ENCODE measurements around the gene CAPN3.

Gene CAPN3

DNA sequence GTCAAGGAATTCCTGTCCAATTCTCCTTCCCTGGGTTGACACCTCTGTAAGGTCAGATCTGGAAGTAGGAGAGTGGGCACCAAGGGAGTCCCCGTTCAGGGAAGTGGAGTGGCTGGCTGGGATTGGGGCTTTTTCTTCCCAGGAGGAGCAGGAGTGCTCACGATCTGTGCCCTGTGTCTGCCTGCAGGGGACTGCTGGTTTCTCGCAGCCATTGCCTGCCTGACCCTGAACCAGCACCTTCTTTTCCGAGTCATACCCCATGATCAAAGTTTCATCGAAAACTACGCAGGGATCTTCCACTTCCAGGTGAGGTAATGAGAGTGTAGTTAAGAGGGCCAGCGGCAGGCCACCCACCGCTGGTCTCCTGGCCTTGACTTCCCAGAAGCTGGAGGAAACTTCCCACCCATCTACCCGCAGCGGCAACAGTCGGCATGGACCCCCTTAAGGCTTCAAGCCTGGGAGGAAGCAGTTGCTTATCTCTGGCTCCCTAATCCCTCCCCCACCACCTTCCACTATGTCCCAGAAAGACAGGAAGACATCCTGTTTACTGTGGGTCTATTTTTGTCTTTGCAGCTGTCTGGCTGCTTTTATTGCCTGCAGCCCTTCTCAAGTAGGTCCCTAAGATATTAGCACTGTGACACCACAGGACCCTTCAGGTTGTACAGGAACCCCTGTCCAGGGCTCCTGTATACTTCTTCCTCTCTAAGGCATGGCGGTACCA is 26.8 kb downstream of the CAPN3 start:
- no peak overlapping the region for H3K4me3 ChIP-seq (replicated peaks; ENCODE audit: low read depth, low read length)
- DNase-seq (ENCODE audit: low read depth), result no peak
- TF ChIP-seq, protein P1, sequence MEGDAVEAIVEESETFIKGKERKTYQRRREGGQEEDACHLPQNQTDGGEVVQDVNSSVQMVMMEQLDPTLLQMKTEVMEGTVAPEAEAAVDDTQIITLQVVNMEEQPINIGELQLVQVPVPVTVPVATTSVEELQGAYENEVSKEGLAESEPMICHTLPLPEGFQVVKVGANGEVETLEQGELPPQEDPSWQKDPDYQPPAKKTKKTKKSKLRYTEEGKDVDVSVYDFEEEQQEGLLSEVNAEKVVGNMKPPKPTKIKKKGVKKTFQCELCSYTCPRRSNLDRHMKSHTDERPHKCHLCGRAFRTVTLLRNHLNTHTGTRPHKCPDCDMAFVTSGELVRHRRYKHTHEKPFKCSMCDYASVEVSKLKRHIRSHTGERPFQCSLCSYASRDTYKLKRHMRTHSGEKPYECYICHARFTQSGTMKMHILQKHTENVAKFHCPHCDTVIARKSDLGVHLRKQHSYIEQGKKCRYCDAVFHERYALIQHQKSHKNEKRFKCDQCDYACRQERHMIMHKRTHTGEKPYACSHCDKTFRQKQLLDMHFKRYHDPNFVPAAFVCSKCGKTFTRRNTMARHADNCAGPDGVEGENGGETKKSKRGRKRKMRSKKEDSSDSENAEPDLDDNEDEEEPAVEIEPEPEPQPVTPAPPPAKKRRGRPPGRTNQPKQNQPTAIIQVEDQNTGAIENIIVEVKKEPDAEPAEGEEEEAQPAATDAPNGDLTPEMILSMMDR (IDR thresholded peaks at IDR 0.05; ENCODE audit: low read length, missing control alignments), result no peak

DNA sequence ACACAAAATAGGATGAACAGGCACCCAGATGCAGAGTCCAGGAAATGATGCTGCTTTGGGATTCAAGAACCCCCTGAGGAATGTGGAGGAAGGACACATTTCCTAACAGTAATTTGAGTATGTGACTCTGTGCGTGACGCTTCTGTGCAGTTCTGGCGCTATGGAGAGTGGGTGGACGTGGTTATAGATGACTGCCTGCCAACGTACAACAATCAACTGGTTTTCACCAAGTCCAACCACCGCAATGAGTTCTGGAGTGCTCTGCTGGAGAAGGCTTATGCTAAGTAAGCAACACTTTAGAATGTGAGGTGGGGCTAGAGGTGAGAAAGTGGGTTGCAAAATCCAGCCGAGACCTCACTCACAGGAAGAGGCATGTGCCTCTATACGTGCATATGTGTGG is 28.3 kb downstream of the CAPN3 start:
- TF ChIP-seq, protein P1 (IDR thresholded peaks at IDR 0.05; ENCODE audit: low read length, missing control alignments), result no peak
- DNase-seq (ENCODE audit: low read depth), result no peak
- no peak overlapping the region for H3K4me3 ChIP-seq (replicated peaks; ENCODE audit: low read depth, low read length)

DNA sequence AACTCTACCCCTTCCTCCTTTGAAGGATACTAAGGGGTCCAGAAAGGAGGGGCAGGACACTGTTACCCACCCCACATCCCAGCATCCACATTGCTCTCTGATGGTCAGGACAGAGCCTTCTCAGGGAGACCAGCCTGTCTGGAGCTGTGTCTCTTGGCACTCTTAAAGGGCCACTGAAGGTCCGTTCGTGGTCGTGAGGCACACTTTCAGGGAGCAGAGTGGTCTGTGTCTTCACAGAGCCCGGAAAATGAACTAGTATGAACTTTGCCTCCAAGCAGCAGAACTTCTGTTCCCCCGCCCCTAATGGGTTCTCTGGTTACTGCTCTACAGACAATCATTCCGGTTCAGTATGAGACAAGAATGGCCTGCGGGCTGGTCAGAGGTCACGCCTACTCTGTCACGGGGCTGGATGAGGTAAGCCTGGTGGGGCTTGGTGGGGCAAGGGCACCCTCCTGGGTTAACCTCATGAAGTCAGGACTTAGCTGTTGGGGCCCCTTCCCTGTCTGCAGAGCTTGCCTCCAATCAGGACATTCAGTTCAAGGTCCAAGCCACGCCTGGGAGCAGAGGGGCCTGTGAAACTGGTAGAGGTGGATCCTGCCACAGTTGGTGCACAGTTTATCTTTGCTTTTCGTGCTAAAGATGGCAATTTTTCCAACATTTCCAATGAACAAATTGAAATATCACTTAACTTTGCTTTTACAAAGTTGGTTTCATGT is 33.2 kb downstream of the CAPN3 start:
- no peak for DNase-seq (ENCODE audit: low read depth)
- TF ChIP-seq, protein P1 (IDR thresholded peaks at IDR 0.05; ENCODE audit: low read length, missing control alignments), result no peak
- no peak overlapping the region for H3K4me3 ChIP-seq (replicated peaks; ENCODE audit: low read depth, low read length)

DNA sequence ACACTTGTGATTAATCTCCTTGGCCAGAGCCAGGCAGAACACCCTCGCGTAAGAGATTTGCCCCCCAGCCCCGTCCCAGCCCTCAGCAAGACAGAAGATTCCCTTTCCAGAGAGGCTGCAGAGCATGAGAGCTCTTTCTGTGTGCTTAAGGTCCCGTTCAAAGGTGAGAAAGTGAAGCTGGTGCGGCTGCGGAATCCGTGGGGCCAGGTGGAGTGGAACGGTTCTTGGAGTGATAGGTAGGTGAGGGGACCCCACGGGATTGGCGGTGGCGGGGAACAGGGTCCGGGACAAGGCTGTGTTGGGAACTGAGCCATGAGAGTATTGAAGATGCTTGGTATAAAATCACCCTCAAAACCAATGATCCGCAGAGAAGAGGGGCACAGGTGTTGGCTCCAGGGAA is 34.8 kb downstream of the CAPN3 start:
- TF ChIP-seq, protein P1 (IDR thresholded peaks at IDR 0.05; ENCODE audit: low read length, missing control alignments), result no peak
- H3K4me3 ChIP-seq (replicated peaks; ENCODE audit: low read depth, low read length), result no peak overlapping the region

DNA sequence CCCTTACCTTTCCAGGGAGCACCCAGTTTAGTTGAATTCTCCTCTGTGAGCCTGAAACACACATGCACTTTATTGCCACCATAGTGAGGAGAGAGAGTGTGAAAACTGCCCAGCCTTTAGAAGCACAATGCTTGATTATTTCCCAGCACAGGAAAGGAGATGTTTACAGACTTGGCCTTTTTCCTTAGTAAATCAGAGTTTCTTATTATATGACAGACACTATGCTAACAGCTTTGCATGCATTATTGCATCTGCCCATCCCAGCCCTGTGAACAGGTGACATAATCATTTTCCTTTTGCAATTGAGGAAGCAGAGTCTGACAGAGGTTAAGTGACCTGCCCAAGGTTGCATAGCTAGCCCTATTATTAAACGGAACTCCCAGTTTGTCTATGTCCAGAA is 36.5 kb downstream of the CAPN3 start:
- H3K4me3 ChIP-seq (replicated peaks; ENCODE audit: low read depth, low read length), result no peak overlapping the region
- TF ChIP-seq, protein P1 (IDR thresholded peaks at IDR 0.05; ENCODE audit: low read length, missing control alignments), result no peak
- DNase-seq (ENCODE audit: low read depth), result no peak

More for the DNA sequence above, 34.8 kb downstream of the CAPN3 start:
- no peak for DNase-seq (ENCODE audit: low read depth)

DNA sequence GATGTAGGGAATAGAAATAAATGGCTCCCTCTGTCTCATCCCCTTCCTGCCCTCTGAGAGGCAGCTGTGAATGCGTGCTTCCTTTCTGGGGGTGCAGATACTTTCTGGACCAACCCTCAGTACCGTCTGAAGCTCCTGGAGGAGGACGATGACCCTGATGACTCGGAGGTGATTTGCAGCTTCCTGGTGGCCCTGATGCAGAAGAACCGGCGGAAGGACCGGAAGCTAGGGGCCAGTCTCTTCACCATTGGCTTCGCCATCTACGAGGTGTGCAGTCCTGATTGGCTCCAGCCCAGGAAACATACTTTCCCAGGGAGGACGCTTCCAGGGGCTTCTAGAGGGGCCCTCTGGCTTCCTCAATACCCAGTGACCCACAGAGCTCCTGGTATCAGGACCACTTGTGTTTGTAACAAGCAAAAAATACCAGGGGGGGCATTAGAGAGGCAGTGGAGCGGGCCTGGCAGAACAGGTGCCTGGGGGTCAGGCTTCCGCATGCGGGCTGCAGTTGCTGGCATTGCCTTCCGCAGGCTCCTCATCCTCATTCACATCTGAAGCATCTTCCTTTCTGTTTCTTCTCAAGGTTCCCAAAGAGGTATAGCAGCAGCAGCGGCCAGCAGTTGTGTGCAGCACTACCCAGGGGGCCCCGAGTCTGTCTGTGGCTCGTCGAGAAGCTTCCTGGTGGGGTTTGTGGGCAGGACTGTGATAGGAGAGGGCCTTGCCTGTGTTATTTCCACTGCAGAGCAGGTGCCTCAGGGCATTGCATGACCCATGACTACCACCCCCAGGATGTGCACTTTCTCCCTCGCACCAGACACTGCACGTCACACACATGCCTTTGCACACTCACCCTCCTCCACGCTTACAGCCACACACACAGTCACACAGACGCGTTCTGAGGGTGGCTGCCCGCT is 42.5 kb downstream of the CAPN3 start:
- DNase-seq (ENCODE audit: low read depth), result no peak

More for the DNA sequence above, 42.5 kb downstream of the CAPN3 start:
- TF ChIP-seq, protein P1 (IDR thresholded peaks at IDR 0.05; ENCODE audit: low read length, missing control alignments), result no peak
- H3K4me3 ChIP-seq (replicated peaks; ENCODE audit: low read depth, low read length), result no peak overlapping the region
